ENCODE data around the gene CCDC7.

- TF ChIP-seq GATA2 (IDR thresholded peaks at IDR 0.05; ENCODE audit: low read depth, low read length) = no peak
- no peak for TF ChIP-seq GATA3 (IDR thresholded peaks at IDR 0.05; ENCODE audit: low read depth, low read length)
Observed at GRCh38 chr10:32713560-32713959, 267.6 kb downstream of the CCDC7 start.

Measured in SH-SY5Y (cell line).